ENCODE measurements around the gene RYR1.
"Not testable (repeated sequence)": the region's sequence is repeated elsewhere in the genome, so short reads cannot be mapped to it uniquely, and the experiment has no call there.

RYR1 gene

DNA sequence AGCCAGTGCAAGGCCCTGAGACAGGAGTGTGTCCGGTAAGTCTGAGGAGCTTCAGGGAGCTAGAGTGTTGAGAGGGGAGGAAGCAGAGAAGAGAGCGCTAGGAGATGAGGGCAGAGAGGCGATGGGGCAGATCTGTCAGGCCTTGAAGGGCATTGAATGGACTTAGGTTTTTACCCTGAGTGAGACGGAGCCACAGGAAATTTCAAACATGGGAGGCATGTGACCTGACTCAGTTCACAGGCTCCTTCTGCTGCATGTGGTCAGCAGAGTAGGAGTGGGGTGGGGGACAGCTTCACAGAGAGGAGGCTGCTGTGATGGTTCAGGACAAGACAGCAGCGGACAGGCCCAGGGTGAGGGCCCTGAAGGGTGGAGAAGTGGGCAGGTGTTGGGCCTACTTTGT is 33.1 kb upstream of the RYR1 start:
- no peak for DNase-seq

DNA sequence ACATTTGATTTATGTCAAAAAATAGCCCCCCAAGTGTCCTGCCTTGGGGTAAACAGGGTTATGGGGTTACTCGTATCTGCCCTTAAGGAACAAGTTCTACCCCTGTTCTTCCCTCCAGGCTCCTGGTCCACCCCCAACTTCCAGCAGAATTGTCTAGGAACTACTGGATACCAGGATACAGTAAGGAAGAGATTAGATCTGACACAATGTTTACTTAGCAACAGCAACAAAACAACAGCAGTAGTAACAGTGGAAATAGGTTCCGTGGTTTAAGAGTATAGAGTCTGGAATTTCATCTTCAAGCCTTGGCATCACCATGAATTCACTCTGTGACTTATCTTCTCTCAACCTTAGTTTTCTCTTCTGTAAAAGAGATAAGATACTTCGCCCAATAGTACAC is 32.3 kb upstream of the RYR1 start:
- no peak for DNase-seq

DNA sequence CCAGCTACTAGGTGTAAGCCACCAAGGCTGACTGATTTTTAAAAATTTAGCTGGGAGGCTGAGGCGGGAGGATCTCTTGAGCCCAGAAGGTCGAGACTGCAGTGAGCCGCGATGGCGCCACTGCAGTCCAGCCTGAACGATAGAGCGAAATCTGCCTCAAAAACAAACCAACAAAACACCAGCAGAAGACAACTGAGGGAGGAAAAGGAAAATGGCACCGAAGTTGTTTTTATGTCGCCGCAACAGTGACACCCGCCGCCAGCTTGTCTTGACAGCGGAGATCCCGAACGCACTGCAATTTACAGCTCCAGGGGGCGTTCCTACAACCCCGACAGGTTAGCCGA is 30.9 kb upstream of the RYR1 start:
- DNase-seq = no peak

DNA sequence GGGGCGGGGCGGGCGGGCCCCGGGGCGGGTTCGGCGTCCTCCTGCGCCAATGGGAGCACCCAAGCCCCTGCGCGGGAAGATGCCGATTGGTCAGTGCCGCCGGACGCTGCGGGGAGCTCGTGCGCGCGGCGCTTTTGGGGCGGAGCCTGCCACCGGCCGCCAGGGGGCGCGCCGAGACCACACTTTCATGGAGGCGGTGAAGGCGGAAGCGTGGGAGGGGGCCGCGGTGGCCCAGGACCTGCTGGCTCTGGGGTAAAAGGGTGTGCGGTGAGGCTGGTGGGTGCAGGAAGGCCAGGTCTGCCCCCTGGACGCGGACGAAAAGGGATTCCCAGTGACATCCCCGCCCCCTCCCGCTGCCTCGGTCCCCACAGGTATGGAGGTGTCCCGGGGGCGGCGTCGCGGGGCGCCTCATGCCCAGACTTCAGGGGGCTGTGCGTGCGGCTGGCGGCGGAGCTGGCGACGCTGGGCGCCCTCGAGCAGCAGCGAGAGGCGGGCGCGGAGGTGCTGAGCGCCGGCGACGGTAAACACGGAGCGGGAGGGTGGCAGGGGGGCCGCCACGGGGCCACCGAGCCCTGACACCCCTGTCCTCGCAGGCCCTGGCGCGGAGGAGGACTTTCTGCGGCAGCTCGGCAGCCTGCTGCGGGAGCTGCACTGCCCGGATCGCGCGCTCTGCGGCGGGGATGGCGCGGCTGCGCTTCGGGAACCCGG is 30.4 kb upstream of the RYR1 start, which contains the start of gene FAM98C:
Gene FAM98C, plus strand, starts transcription at position 127 of the 708 bp plus-strand sequence. Its CDS starts 61 bp downstream, at position 188.
- DNase-seq = peak; percentile 100

DNA sequence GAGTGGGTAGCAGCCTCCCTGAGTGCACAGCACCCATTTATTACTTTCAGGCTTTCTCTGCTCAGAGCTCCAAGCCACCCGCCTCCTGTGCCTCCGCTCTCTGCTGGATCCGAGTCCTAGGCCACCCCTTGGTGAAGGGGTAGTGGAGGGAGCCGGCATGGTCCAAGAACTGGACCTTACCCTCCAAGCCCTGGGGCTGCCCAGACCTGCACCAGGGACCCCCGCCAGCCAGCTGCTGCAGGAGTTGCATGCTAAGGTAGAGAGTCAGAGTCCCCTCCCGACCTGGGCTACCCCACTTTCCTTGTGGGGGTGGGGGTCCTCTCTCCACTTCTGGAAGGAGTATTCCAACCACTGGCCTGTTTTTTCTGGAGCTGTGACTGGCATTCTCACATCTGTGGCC is 28.6 kb upstream of the RYR1 start:
- DNase-seq = no peak

DNA sequence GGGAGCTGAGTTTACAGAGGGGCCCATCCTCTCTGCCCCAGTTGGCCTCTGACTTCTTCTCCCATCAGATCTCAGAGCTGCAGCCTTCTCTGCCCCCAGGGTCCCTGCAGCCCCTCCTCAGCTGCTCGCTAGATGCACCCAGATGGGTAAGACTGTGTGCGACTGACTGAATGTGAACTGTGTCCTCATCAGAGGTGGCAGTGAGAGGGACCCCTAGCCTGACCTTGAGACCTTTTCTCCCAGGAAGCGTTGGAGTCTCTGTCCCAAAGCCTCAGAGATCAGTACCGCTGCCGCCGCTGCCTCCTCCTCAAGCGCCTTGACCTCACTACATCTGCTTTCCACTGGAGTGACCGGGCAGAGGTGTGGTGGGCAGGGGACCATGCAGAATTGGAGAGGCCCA is 28.2 kb upstream of the RYR1 start:
- DNase-seq = no peak

DNA sequence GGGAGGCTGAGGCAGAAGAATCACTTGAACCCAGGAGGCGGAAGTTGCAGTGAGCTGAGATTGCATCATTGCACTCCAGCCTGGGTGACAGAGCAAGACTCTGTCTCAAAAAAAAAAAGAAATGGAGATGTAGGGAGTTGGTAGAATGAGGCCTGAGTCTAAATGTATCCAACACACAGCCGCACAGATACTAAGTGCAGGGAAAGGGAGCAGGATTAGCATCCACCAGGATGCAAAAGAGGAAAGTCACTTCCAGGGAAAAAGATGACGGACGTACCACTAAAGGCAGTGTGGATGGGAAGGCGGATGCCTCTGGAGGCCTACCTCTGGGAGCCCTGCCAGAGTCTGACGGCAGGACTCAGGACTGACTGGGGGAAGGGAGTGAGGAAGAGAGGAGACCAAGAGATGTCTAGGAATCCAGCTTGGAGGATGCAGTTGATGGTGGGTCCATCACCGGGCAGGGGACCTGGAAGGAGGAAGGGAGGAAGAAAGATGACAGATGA is 23.8 kb upstream of the RYR1 start:
- no peak for DNase-seq

DNA sequence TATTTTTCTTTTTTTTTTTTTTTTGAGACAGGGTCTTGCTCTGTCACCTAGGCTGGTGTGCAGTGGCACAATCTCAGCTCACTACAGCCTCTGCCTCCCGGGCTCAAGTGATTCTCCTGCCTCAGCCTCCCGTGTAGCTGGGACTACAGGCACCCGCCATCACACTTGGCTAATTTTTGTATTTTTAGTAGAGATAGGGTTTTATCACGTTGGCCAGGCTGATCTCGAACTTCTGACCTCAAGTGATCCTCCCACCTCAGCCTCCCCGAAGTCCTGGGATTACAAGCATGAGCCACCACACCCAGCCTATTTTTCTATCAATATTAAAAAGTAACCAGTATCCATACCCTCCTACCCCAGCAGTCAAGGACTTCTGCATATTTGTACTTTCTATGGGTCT is 23.1 kb upstream of the RYR1 start:
- not testable (repeated sequence) for DNase-seq

DNA sequence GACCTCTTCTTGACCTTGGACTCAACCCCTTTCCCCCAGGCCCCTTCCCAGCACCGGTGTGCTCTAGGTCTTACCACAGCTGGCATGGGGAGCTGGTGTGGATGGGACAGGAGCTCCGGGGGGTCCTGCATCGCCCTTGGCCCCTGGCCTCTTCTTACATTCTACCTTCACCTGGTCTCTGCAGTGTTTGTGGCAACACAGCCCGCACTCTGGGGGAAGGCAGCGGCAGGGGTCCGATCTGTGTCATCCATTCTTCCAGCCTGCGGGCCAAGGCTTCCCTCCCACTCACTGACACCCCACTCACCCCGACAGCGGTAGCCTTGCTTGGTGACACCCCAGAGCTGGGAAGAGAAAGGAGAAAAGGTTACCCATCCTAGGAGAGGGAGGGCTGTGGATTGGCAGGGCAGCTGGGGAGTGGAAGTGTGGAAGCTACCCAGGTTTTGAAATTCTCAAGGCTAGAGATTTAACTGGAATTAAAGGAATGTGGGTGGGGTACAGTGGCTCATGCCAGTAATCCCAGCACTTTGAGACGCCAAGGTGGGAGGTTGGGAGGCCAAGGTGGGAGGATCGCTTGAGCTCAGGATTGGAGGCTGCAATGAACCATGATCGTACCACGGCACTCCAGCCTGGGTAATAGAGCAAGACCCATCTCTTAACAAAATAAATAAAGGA is 22.3 kb upstream of the RYR1 start:
- DNase-seq = no peak

DNA sequence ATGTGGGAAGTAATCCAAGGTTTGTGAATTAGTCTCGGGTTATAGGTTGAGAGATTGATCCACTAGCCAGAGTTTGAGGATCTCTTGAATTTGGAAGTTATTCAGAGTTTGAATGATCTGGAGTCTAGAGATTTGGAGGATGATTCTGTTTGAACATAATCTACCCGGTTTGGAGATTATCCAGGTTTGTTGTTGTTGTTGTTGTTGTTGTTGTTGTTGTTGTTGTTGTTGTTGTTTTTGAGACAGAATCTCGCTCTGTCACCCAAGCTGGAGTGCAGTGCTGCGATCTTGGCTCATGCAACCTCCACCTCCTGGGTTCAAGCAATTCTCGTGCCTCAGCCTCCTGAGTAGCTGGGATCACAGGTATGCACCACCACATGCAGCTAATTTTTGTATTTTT is 21.6 kb upstream of the RYR1 start:
- DNase-seq = not testable (repeated sequence)

DNA sequence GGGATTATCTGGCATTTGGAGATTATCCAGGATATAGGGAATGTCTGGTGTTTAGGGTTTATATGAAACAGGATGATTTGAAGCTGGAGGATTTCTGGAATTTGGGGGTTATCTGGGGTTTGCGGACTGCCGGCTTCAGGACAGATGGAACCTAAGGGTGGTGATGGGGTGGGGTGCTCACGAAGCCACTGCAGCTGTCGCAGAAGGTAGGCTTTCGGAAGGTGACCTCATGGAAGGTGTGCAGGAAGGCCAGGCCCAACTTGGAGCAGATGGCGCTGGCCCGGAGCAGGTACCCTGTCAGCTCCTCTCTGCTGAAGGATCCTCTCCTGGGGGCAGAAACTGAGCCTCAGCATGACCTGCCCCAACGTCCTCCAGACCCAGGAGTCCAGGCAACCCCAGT is 21.0 kb upstream of the RYR1 start:
- DNase-seq = no peak

DNA sequence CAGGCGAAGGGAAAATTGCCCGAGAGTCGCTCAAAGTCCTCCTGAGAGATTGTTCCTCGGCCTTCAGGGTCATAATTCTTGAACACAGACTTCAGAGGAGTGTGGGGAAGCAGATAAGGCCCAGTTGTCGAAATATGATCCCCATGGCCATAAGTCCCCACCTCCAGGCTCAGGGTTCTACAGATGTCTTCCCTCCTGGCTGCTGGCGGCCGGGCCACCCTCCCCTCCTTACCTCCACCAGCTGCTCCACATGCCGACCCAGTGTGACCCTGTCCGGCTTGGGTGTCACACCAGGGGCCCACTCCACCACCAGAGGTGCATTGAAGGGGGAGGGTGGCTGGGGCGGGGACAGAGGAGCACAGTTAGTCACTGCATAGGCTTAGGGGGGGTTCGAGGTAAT is 20.5 kb upstream of the RYR1 start:
- no peak for DNase-seq

DNA sequence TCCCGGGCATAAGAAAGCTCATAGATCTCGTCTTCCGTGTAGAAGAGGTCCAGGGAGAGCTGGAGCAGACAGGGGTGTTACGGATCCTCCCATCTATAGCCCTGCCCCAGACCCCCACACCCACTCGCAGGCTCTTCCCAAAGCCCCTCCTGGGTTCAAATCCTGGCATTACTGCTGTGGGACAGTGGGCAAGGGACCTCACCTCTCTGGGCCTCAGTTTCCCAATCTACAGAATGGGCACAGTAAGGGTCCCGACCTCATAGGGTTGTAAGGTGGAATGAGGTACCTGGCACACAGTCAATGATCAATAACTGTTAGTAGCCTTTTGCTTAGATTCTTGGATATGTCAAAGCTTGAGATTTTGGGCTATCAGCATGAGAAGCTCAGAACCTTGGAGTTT is 20.1 kb upstream of the RYR1 start:
- no peak for DNase-seq

DNA sequence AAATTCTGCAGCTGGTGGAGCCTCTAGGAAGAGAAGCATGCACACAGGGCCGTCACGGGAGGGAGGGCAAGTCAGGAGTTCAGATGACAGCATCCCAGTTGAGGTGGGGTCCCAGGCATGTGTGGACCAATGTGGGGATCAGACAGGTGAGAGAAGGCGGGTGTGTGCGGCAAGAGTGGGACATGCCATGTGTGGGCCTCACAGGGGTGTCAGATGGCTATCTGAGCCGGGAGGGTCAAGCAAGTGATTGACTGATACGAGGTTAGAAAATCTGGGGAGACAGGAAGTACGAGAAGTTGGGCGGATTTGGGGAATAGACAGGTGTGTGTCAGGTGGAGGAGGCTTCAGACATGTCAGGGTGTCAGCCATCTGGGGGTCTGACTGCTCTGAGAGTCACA is 16.3 kb upstream of the RYR1 start:
- DNase-seq = no peak

DNA sequence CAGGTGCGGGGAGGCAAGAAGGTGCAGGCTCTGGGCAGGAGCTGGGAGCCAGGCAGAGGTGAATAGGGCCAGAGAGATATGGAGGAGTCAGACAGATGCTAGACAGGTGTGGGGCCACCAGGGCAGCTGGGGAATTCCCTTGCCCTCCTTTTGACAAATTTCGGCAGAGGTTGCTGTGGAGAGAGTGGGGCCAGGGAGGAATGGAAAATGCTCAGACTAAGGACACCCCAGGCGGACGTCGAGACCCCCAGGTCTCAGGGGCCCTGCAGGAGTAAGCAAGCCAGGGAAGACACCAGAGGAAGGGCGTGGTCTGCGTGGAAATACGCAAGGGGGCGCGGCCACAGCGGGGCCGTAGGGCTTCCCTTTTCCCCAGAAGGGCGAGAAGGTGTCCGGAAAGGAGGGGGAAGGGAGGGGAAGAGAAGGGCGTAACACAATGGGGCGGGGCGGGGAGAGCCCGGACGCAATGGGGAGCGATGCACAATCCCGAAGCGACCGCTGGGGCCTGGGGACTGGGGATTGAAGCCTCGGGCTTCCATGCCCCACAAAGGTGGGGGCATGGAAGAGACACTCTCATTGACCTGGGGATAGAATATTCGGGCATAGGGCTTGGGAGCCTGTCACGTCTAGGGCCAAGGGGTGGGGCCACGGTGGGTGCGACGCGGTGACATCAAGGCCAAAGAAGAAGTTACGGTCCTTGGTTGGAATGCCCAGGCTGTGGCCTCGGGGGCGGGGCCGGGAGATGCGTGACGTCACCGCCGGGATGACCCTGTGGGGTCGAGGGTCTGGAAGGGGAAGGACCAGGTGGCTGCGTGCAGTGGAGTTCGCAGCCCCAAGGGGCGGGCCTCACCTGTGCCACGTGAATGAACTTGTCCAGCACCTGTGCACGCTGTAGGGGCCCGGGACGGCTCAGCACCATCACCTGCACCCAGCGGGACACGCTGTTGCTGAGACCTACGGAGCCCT is 15.7 kb upstream of the RYR1 start:
- DNase-seq = peak; percentile 74

DNA sequence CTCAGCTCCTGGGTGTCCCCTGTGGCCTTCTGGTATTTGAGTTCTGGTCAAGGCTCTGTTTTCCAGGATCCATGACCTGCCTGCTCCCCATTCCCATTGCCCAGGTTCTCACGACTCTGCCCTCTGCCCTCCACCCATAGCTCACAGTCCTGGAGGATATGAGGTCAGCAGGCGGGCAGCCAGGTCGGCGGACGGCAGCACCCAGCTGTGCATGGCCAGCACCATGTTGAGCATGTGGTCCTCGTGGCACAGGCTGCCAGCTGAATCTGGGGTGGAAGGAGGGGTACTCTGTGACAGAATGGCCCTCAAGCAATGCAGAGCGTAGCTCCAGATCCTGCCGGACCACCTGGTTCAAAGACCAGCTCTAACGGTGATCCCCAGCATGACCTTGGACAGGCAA is 12.6 kb upstream of the RYR1 start:
- no peak for DNase-seq

DNA sequence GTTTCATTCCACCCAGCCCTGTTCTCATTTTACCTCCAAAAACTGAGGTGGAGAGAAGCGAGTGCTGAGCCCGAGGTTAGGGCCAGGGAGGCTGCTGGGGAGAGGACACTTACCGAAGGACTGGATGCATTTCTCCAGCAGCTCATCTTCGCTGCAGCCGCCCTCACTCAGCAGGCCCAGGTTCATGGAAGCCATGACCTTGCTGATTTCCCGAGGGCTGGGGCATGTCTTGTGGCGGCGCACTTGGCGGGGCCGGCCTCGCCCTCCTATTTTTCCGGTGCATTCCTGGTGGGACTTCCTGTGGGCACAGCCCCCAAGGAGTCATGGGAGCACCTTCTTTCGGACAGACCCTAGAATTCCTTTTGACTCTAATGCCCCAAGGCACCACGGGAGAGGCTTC is 11.6 kb upstream of the RYR1 start:
- no peak for DNase-seq

DNA sequence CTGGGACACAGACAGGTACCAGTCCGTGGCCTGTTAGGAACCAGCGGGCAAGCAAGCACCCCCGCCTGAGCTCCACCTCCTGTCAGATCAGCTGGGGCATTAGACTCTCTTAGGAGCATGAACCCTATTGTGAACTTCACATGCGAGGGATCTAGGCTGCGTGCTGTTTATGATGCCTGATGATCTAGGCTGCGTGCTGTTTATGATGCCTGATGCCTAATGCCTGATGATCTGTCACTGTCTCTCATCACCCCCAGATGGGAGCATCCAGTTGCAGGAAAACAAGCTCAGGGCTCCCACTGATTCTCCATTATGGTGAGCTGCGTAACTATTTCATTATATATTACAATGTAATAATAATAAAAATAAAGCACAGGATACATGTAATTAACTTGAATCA is 11.1 kb upstream of the RYR1 start:
- DNase-seq = no peak

DNA sequence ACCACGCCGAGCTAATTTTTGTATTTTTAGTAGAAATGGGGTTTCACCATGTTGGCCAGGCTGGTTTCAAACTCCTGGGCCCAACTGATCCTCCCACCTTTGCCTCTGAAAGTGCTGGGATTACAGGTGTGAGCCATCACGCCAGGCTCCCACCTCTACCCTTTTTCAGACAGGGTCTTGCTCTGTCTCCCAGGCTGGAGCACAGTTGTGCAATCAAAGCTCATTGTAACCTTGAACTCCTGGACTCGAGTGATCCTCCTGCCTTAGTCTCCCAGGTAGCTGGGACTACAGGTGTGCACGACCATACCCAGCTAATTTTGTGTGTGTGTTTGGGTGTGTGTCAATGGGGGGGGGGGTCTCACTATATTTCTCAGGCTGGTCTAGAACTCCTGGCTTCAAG is 9.2 kb upstream of the RYR1 start:
- DNase-seq = no peak

DNA sequence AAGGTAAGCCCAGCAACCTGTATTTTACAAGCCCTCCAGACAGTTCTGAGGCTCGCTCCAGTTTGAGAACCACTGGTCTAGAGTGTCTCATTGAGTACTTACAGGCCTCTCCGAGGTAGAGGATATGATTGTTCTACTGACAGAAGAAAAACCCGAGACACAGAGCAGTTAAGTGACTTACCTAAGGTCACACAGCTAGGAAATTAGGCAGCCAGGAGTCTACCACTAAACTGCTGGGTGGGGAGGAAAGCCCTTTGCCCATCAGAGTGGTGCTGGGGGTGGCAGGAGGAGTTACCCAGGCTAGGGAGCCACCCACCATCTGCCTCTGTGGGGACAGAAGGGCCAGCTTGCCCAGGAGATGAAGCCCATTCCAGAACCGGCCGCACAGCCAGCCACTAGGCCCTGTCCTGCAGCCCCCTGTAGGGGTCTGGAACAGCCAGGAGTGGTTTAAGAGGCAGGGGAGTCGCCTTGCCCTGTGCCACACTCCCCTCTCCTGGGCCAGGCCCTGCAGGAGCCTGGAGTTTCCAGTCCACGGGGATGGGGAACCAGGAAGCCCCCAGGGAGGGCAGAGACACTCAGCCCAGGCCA is 8.2 kb upstream of the RYR1 start:
- no peak for DNase-seq

DNA sequence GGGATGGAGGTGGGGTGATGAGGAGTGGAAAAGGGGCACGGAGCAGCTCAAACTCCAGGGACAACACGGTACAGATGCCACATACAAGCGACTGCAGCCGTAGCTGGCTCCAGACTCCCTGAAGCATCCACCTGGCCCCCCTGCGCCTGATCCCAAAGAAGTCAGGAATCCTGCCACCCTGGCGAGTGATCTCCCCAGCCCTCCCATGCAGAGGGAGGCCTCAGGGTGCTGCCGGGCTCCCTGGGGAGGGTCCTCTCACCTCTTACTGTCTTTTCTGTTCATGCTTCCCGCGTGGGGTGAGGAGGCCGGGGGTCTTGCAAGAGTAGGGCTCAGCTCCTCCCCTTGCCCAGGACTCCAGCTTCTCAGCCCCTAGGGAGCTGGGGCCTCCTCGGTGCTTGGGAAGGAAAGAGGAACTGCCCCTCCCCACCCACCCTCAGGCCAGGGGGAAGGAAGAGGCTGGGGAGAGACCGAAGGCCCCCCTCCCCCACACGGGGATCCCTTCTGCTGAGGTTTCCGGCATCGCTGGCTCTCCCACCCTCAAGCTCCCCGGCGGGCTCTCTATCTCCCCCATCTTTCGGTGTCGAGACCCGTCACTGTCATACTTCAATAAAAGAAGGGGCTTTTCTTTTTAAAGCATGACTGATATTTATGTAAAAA is 7.6 kb upstream of the RYR1 start, which contains the start of gene RASGRP4:
Gene RASGRP4, minus strand, starts transcription at position 410 of the 657 bp plus-strand sequence. Its CDS starts 128 bp downstream, at position 282.
- DNase-seq = no peak

DNA sequence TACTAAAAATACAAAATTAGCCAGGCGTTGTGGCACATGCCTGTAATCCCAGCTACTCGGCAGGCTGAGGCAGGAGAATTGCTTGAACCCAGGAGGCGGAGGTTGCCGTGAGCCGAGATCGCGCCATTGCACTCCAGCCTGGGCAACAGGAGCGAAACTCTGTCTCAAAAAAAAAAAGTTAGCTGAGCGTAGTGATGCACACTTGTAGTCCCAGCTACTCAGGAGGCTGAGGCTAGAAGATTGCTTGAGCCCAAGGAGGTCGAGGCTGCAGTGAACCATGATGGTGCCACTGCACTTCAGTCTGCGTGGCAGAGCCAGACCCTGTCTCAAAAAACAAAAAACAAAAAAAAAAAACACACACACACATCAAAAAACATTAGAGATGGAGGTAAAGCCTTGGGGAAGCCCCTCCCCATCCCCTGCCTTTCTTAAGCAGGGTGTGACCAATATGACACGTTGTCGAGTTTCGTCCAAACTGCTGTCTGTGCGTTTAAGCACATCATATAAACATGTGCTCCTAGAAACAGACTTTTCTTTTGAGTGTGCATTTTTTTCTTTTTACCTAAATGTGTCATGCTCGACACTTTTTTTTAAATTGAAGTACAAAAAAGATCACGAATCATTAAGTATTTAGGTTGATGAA is 6.3 kb upstream of the RYR1 start:
- not testable (repeated sequence) for DNase-seq

Measured in NCI-H345 (cell line).